Measurements from ENCODE around the gene MASP2.

The MASP2 gene

DNA sequence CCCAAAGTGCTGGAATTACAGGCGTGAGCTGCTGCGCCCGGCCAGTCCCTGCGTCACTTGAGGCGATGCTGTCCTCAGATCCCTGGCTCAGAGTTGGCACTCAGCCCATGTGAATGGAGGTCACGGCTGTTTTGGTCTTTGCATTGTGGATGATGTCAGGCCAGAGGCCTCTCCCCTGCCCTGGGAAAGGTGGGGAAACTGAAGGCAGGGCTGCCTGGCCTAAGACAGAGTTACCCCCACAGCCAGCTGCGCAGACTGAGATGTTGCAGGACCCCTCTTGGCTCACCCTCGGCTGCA is 821 bp downstream of the MASP2 start:
- H3K27ac ChIP-seq: no peak overlapping the region

DNA sequence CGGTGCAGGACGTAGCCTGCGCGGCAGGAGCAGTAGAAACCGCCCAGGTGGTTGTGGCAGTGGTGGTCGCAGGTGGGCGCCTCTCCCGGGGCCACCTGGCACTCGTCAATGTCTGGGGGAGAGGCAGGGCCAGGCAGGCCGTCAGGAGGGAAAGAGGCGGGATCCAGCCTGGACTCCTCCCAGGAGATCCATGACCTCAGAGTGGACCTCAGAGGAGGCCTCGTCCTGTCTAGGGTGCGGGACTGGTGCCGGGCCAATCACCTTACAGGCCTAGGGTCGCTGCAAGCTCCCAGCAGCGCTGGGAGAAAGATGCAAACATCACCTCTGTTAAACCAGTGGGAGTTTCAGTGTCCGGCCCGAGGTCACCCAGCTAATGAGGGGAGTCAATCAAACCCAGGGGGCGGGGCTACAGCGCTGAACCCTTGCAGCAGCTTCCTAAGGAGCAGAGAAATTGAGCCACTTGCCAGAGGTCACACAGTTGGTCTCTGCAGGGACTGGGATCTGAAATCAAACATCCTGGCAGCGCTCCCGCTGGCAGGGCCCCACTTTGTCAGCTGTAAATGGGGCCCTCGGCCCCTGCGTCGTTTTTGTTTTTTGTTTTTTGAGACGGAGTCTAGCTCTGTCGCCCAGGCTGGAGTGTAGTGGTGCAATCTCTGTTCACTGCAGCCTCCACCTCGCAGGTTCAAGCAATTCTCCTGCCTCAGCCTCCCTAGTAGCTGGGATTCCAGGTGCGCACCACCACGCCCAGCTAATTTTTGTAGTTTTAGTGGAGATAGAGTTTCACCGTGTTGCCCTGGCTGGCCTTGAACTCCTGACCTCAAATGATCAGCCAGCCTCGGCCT is 1.4 kb downstream of the MASP2 start:
- H3K27ac ChIP-seq: no peak overlapping the region

More for the DNA sequence above, 821 bp downstream of the MASP2 start:
- TF ChIP-seq, protein P1, sequence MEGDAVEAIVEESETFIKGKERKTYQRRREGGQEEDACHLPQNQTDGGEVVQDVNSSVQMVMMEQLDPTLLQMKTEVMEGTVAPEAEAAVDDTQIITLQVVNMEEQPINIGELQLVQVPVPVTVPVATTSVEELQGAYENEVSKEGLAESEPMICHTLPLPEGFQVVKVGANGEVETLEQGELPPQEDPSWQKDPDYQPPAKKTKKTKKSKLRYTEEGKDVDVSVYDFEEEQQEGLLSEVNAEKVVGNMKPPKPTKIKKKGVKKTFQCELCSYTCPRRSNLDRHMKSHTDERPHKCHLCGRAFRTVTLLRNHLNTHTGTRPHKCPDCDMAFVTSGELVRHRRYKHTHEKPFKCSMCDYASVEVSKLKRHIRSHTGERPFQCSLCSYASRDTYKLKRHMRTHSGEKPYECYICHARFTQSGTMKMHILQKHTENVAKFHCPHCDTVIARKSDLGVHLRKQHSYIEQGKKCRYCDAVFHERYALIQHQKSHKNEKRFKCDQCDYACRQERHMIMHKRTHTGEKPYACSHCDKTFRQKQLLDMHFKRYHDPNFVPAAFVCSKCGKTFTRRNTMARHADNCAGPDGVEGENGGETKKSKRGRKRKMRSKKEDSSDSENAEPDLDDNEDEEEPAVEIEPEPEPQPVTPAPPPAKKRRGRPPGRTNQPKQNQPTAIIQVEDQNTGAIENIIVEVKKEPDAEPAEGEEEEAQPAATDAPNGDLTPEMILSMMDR (IDR thresholded peaks at IDR 0.05): no peak
- no peak for TF ChIP-seq ZFX (IDR thresholded peaks at IDR 0.05; ENCODE audit: borderline replicate concordance)

DNA sequence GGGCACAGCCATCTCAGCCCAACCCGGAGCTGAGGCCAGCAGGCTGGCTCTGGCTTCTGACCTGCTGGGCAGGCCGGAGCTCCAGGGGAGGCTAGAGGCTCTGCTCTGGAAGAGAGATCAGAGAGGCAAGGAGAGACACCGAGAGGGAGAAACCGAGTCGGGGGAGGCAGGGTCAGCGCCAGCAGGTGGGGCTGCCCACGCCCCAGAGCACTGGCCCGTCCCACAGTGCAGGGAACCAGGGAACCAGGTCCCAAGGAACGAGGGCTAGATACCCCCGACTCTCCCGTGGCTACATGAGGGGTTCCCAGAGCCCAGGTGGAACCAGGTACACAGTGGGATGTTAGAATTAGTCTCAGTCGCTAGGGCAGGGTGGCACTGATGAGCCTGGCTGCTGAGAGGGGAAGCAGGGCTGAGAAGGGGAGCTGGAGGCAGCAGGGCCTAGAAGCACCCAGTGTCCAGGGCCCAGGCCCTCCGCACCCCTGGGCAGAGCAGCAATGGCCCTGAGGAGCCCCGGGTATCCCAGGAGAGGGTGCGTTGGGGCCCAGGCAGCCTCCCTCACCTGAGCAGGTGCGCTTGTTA is 2.1 kb downstream of the MASP2 start:
- TF ChIP-seq ZFX (IDR thresholded peaks at IDR 0.05; ENCODE audit: borderline replicate concordance): no peak
- TF ChIP-seq, protein P1 (IDR thresholded peaks at IDR 0.05): no peak
- H3K27ac ChIP-seq: no peak overlapping the region

More for the DNA sequence above, 1.4 kb downstream of the MASP2 start:
- no peak for TF ChIP-seq ZFX (IDR thresholded peaks at IDR 0.05; ENCODE audit: borderline replicate concordance)
- TF ChIP-seq, protein P1 (IDR thresholded peaks at IDR 0.05): no peak

DNA sequence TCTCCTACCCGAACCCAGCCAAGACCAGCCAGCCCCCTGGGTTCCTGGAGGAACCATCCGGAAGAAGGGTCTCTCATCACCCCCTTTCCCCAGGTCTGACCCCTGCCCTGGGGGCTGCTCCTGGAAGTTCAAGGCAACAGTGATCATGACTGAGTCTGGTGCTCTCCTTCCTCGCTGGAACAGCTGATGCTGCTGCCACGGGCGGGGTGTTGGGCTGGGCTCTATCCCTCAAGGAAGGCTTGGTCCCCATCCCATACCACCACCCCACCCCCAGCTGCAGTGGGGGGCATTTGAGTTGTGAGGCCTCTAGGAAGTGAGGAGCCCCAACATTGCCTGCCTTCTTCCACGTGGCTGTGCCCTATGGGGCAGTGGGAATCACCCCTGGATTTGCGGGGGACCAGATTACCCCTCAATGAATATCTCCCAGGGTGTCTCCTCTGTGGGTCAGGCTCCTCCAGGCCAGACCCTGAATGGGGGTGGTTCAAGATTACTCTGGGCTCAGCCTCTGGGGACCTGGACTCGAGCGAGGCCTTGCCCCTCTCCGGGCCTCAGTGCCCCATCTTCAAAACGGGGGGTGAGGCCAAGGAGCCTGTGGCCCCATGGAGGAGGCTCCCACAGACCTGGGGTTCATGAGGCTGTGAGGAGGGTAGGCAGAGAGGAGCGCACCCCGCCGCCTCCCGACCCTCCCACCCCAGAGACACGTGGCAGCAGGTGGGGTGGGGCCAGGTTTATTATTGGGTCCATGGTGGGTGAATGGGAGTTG is 2.8 kb downstream of the MASP2 start:
- no peak overlapping the region for H3K27ac ChIP-seq
- TF ChIP-seq ZFX (IDR thresholded peaks at IDR 0.05; ENCODE audit: borderline replicate concordance): no peak
- TF ChIP-seq, protein P1 (IDR thresholded peaks at IDR 0.05): no peak

DNA sequence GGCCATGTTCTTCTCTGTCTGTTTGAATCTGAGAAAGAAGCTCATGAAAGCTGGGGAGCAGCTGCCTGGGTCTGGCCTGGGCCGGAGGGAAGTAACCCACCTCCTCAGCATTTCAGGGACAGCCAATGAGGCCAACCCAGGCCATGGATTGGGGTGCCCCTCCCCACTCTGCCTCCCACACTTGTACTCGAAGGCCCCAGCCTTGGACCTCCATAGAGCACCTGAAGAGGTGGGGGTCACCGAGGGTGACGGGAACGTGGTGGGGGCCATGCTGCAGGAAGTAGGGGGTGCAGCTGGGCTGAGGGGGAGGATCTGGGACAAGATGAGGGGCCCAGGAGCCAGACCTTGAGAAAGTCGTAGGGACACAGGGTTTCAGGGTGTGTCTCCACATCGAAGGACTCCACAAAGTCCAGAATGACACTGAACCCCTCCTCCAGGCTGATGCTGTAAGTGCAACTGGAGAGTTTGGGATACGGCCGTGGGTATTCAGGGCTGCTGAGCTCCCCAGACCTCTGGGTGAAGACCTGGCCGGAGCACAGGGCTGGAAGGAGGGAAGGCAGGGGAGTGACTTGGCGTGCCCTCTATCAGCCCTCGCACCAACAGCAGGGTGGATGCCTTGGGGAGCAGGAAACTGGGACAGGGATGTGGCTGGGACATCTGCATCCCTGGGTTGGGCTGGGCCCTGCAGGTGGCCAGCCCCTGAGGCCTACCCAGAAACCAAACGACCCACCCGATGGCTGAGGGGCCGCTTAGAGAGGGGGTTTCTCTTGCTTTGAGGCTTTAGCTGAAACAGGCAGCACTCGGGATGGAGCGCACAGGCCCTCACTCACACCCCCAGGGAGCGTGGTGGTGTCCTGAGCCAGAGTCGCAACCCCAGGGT is 3.8 kb downstream of the MASP2 start:
- TF ChIP-seq ZFX (IDR thresholded peaks at IDR 0.05; ENCODE audit: borderline replicate concordance): no peak
- TF ChIP-seq, protein P1 (IDR thresholded peaks at IDR 0.05): no peak
- no peak overlapping the region for H3K27ac ChIP-seq

DNA sequence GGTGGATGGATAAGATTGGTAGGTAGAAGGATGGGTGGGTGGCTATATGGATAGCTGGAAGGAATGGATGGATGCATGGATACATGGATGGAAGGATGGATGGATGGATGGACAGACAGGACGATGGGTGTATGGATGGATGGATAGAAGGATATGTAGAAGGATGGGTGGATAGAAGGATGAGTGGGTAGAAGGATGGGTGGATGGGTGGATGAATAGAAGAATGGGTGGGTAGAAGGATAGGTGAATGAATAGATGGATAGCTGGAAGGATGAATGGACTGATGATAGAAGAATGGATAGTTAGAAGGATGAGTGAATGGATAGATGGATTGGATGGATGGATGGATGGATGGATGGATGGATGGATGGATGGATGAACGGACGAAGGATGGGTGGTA is 5.0 kb downstream of the MASP2 start:
- H3K27ac ChIP-seq: no peak overlapping the region

More for the DNA sequence above, 5.0 kb downstream of the MASP2 start:
- no peak for TF ChIP-seq ZFX (IDR thresholded peaks at IDR 0.05; ENCODE audit: borderline replicate concordance)
- TF ChIP-seq, protein P1 (IDR thresholded peaks at IDR 0.05): no peak
